Psoas muscle (tissue), 8 donors: Measurements from ENCODE around the gene DNAJA1. TPM values are rescaled to one million over a fixed set of nuclear protein-coding genes. Genes with fewer than 3 reads are reported as not detected.

Experiments used
- ATAC-seq, 4 donors: fragments of 200-7000 bp; cut with Tn5 transposase; one replicate each; pipeline ENCODE4 v1.9.1; 2020; ENCODE audit warnings: moderate library complexity in 3 of 4, mild to moderate bottlenecking in 2 of 4
- DNase-seq, 2 donors: peaks; one replicate each; pipeline ENCODE4 v3.0.0-alpha.2; 2020
- H3K27ac ChIP-seq: fragments of 200-600 bp; one replicate; pipeline ENCODE4 v1.8.0; 2022
- H3K27me3 ChIP-seq, 3 donors: fragments of 200-600 bp in 1 of 3; one replicate each; pipeline versions ENCODE4 v1.6.1 to v1.8.0; 2013 to 2022; ENCODE audit warnings: low read length in 2 of 3, mild to moderate bottlenecking in 2 of 3, moderate library complexity in 1 of 3; ENCODE audit not compliant: insufficient read depth in 3 of 3
- H3K36me3 ChIP-seq, 2 donors: fragments of 200-600 bp in 1 of 2; one replicate each; pipeline versions ENCODE4 v1.6.1 to v1.8.0; 2013 to 2022; ENCODE audit warnings: low read depth in 1 of 2, mild to moderate bottlenecking in 1 of 2, moderate library complexity in 1 of 2; ENCODE audit not compliant: insufficient read depth in 1 of 2
- H3K4me1 ChIP-seq: fragments of 200-600 bp; one replicate; pipeline ENCODE4 v1.8.0; 2022
- H3K4me3 ChIP-seq: fragments of 200-600 bp; one replicate; pipeline ENCODE4 v1.8.0; 2022; ENCODE audit warnings: mild to moderate bottlenecking
- H3K9me3 ChIP-seq: fragments of 200-600 bp; one replicate; pipeline ENCODE4 v1.8.0; 2022
- CTCF ChIP-seq: fragments of 200-600 bp; IDR thresholded peaks from one replicate; pipeline ENCODE4 v1.8.0; 2022; ENCODE audit warnings: antibody characterized with exemption
- WGBS, 3 donors: extraction: QIAGEN DNeasy Blood & Tissue Kit; methylation state at CpG; one replicate each; pipeline versions ENCODE4 v1.1.6 to v1.1.7; 2013; 5-methylcytosine and 5-hydroxymethylcytosine counted together
- intact Hi-C, 2 donors: fragments of 100-400 bp; cut with DNase I; formaldehyde crosslinking; loops; one replicate each; pipeline versions ENCODE4 v1.11.0 to v1.14.2; 2022
- polyA plus RNA-seq, 3 donors: library from polyadenylated mRNA; stranded (reverse); fragments of 200-250 nt; gene quantifications; one replicate each; pipeline ENCODE4 v1.2.3, GENCODE V29; 2013
- total RNA-seq, 4 donors: library from RNA; stranded (reverse); fragmentation: NEBNext Ultra II Directional in 2 of 4; extraction: Animal tissue kit (Norgen Biotek cat#: 25700) in 2 of 4; gene quantifications; one replicate each; pipeline versions ENCODE4 v1.2.1 to v1.2.4, GENCODE V29; 2021 to 2023
- donor health status: healthy with polysubstance abuse.
- donor health status: DM: no; HTN: no; CAD: no; lungs with moderate emphysema.
- donor health status: Bipolar disorder and iron deficiency.
- donor health status: healthy.
- donor health status: DM: yes; HTN: yes; CAD: no.
- donor health status: DM: no; HTN: no; CAD: no.
- donor health status: DM: no; HTN: no; CAD: no.
- donor health status: DM: yes; HTN: yes; CAD: no.

Gene DNAJA1
- total and polyA plus RNA-seq, 7 donors: 41.7 to 135 (median 68.4) TPM

- 73 to 83% (median 80%) methylated on average over 3 of the region's 3 CpGs for WGBS, 3 donors
- ATAC-seq (no peak), DNase-seq (no peak)
- no peak overlapping the region for H3K4me3 ChIP-seq
- no peak for TF ChIP-seq CTCF
- no peaks in the 10 kb centered on the region for H3K36me3 ChIP-seq
- no peaks in the 10 kb centered on the region for H3K9me3 ChIP-seq
- intact Hi-C loops: no loop called here
- H3K27me3 ChIP-seq: no peaks in the 10 kb centered on the region
- H3K4me1 ChIP-seq: no peaks in the 10 kb centered on the region
- no peak overlapping the region for H3K27ac ChIP-seq
These were observed 13.2 kb upstream of the DNAJA1 start for GRCh38 chr9:33011831-33012230.

- H3K4me1 ChIP-seq: no peaks in the 10 kb centered on the region
- H3K9me3 ChIP-seq: no peaks in the 10 kb centered on the region
- no peaks in the 10 kb centered on the region for H3K27me3 ChIP-seq
- H3K4me3 ChIP-seq: no peak overlapping the region
- DNase-seq (no peak), ATAC-seq (no peak)
- intact Hi-C loops: no loop called here
- no peak for TF ChIP-seq CTCF
- H3K36me3 ChIP-seq: no peaks in the 10 kb centered on the region
- no peak overlapping the region for H3K27ac ChIP-seq
- WGBS, 3 donors: 76 to 95% (median 89%) methylated on average over 3 of the region's 3 CpGs
These were observed 12.6 kb upstream of the DNAJA1 start for GRCh38 chr9:33012328-33013069.

GRCh38 chr9:33013962-33014664 lies 11.0 kb upstream of the DNAJA1 start:
- no peaks in the 10 kb centered on the region for H3K4me1 ChIP-seq
- 52 to 87% (median 85%) methylated on average over 2 of the region's 2 CpGs for WGBS, 3 donors
- H3K36me3 ChIP-seq: peaks cover 0 to 5% of the 10 kb centered on the region in 2 donors
- no peaks in the 10 kb centered on the region for H3K9me3 ChIP-seq
- no peak for TF ChIP-seq CTCF
- ATAC-seq (no peak), DNase-seq (no peak)
- H3K4me3 ChIP-seq: no peak overlapping the region
- H3K27me3 ChIP-seq: no peaks in the 10 kb centered on the region
- no peak overlapping the region for H3K27ac ChIP-seq
- intact Hi-C loops: no loop called here

- Histone ChIP-seq H3K36me3 (peaks cover 0 to 5% of the 10 kb centered on the region in 2 donors), H3K4me3 (no peak overlapping the region), H3K9me3 (no peaks in the 10 kb centered on the region), H3K4me1 (no peaks in the 10 kb centered on the region), H3K27me3 (no peaks in the 10 kb centered on the region), H3K27ac (no peak overlapping the region)
- no peak for DNase-seq
- intact Hi-C loops: no loop called here
- TF ChIP-seq CTCF: no peak
- ATAC-seq: no peak
- WGBS, 3 donors: 79 to 82% (median 81%) methylated on average over 1 of the region's 1 CpG
These were observed 10.4 kb upstream of the DNAJA1 start for GRCh38 chr9:33014665-33015014.
